Stimulated activated CD8-positive, alpha-beta memory T cell treated with anti-CD3 and anti-CD28 coated beads, Interleukin-7, amount 100 ng/mL, for 24 hours (primary cell): ENCODE measurements around the gene TEX22.

ENCODE experiments used
- DNase-seq: peaks from one replicate; pipeline ENCODE4 v3.0.0-alpha.2; 2020; ENCODE audit warnings: low read depth

Gene TEX22

GRCh38 chr14:105400016-105400415 is 1.7 kb downstream of the TEX22 start:
- no peak for DNase-seq

- no peak for DNase-seq
Measured at GRCh38 chr14:105401699-105402098, 3.4 kb downstream of the TEX22 start.

GRCh38 chr14:105408592-105408991 is 10.3 kb downstream of the TEX22 start:
- DNase-seq, result no peak

- no peak for DNase-seq
Measured at GRCh38 chr14:105409364-105409763, 11.0 kb downstream of the TEX22 start.

DNA sequence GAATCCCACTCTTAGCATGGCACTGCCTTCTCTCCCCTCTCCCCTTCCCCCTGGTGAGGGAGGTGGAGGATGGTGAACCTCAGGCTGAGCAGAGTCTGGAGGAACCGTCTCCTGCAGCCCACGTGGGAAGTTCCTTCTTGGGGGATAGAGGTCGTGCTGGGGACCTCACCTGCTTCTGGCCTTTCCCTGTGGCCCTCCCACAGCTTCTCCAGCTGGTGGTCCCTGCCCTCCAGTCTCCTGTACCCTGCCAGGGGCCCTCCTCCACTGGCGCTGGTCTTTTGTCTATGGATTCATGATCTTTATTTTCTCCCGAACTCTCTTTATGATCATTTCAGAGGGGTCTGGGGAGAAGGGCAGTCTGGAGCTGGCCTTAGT is 12.3 kb downstream of the TEX22 start:
- no peak for DNase-seq

DNA sequence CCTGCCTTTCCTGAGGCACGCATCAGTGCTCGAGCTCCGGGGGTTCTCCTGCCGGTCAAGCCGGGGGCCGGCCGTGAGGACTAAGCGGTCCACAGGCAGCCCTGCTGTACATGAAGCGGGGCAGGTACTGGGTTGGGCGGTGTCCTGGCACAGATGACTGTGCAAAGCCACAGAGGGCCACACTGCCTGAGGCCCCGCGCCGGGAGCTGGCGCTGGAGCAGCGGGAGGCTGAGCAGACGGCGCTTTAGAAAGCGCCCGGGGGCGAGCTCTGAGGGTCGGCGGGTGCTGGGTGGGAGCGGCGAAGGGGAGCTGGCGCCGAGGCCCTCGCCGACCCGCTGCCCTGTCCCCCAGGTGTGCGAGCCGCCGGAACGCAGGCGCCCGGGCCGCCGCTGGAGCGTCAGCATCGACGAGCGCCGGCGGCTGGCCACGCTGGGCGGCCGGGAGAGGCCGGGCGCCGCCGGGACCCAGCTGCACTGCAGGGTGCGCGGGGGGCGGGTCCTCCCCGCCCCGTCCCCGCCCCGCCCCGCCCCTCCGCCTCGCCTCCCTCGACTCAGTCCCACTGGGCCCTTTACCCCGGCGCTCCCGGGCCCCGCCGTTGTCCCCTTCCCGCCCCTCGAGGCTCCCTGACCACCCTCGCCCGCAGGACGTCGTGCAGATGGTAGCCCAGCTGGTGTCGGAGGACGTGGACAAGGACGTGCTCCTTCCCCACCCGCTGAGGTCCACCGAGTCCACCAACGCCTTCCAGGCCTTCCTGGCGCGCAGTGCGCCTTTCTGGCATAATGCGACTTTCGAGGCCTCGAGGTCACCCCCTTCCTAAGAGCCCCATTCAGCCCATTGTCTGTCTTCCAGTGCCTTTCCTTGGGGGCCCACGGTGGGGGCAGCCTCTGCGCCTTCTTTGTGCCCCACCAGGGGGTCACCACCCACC is 12.9 kb downstream of the TEX22 start:
- DNase-seq, result no peak

- no peak for DNase-seq
Measured at GRCh38 chr14:105411985-105412770, 13.8 kb downstream of the TEX22 start.

DNA sequence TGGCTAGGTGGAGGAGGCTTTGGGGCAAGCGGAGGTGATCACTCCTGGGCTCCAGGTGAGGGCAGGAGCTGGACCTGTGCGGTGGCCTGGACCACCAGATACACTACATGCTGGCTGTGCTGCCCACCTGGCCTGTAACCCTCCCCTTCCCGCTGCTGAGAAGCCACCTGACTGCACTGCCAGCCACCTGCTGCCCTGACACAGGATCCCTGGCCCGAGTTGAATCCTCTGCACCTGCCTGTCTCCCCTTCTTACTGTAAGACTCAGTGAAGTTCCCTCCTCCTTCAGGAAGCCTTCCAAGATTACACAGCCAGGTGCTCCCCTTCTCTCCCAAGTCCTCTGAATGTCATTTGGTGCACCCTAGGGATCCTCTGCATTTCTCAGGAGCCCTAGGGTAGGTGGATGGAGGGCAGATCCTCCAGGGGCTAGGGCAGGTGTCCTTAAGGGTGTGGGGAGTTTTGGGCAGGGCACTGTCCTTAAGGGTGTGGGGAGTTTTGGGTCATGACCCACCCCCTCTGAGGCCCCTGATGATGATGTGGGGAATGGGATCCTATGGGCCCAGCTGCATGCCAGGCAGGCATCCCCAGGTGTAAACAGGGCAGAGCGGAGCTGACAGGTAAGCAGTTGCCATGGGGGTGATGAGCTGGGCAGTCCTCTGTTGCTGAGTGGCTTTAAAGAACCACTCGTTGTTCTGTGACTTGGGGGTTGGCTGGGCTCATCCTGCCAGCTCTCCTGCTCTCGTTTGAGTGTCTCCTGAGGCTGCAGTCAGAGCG is 14.6 kb downstream of the TEX22 start:
- DNase-seq, result no peak

GRCh38 chr14:105413544-105413886 is 15.2 kb downstream of the TEX22 start:
- DNase-seq, result no peak

GRCh38 chr14:105414456-105415371 is 16.4 kb downstream of the TEX22 start:
- DNase-seq, result peak; percentile 46

DNA sequence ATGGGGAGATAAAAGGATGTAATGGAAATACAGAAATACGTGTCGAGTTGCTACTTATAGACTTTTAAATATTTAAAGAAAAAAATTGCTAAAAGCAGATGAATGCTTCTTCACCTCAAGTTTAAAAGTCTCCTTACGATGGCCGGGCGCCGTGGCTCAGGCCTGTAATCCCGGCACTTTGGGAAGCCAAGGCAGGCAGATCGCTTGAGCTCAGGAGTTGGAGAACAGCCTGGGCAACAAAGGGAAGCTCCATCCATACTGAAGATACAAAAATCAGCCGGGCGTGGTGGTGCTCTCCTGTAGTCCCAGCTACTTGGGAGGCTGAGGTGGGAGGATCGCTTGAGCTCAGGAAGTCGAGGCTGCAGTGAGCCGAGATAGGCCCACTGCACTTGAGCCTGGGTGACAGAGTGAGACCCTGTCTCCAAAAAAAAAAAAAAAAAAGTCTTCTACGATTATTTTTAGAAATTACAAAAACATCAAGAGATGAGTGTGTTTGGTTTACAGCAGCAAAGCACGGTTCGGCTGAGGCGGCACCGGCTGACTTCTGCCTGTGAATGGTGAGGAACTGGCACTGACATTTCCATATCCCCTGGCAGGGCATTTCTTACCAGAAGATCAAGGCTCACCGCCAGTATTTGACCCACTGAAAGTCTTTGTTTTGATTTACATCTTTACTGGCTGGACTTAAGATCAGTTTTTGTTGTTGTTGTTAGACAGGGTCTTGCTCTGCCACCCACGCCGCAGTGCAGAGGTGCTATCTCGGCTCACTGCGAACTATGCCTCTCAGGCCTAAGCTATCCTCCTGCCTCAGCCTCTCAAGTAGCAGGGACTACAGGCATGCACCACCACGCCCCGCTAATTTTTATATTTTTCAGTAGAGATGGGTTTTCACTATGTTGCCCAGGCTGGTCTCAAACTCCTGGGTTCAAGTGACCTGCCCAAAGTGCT is 17.4 kb downstream of the TEX22 start:
- DNase-seq, result no peak

DNA sequence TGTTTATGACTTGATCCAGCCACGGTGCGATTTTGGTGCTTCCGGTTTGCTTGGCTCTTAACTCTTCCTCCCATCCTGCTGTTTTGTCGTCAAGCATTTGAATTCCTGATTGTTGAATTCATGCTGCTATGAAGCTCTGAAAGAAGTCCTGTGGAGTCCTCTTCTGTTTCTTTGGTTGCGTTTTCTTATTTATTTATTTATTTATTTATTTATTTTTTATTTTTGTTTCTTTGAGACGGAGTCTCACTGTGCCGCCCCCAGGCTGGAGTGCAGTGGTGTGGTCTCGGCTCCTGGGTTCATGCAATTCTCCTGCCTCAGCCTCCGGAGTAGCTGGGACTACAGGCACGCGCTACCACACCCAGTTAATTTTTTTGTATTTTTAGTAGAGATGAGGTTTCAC is 18.3 kb downstream of the TEX22 start:
- no peak for DNase-seq

DNA sequence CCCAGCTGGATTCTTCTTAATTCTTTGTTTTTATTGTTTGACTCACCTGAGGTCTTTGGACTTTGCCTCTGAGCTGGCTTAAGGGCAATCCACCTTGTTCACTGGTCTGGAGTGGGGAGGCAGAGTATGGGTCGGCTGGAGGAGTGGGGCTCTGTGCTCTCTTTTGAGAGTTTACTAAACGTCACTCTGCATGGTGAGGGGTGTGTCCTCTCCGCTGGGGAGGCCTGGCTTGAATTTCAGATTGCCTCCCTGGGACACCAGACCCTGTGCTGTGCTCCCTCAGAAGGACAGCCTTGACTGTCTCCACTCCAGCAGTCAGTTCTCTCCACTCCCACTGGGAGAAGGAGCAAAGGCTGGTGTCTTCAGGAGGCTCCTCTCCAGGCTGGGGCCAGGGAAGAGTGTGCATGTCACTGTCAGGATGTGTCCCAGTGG is 19.4 kb downstream of the TEX22 start:
- no peak for DNase-seq

- DNase-seq, result no peak
Measured at GRCh38 chr14:105418269-105419194, 20.2 kb downstream of the TEX22 start.

GRCh38 chr14:105419195-105420091 is 21.1 kb downstream of the TEX22 start, which contains the start of gene MTA1:
Gene MTA1, plus strand, starts transcription at chr14:105419827. Its CDS starts 209 bp downstream, at chr14:105420036.
- no peak for DNase-seq

DNA sequence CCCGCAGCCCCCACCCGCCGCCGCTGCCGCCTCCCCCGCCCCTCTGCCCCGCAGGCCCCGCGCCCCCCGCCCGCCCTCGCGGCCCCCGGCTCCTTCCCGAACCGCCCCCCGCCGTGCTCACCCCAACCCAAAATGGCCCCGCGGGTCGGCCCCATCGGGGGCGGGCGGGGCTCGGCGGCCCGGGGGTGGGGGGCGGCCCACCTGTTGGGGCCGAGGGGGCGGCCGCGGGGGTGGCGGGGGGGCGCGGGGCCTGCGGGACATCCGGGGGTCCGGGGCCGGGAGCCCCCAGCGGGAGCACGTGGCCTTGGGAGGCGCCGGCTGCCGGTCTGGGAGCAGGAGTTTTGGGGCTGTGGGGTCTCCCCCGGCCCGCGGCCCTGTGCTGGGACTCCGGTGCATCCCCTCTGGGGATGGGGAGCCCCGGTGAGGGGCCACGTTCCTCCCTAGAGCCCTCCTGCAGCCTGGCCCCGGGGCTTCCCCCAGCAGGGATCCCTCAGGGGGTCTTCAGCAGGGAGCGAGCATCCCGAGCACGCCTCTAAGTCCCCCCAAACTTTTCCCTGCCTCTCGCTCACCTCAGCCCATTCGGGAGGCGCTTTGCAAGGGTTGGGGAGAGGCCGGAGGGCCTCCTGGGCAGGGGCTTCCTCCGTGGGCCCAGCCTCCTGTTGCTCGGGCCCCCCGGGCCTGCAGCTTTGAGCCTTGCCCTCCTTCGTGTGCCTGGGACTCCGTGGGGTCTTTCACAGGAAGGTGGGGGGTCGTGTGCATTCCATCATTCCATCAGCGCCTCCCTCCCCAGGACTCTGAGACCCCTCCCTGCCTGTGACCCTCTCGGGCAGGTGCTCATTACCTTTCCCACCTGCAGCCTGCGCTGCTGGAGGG is 22.0 kb downstream of the TEX22 start:
- DNase-seq, result no peak
